Brain microvascular endothelial cell (primary cell): ENCODE data around the gene PTPRCAP.

Source experiments
- DNase-seq: peaks from one replicate; pipeline ENCODE4 v3.0.0-alpha.2; 2020
- H3K27ac ChIP-seq: fragments of 250-450 bp; sonication (Bioruptor Pico); 2 replicates; pipeline ENCODE4 v1.5.1; 2020; ENCODE audit warnings: mild to moderate bottlenecking, moderate library complexity
- H3K27me3 ChIP-seq: fragments of 250-450 bp; sonication (Bioruptor Pico); replicated peaks from 2 replicates; pipeline ENCODE4 v1.5.1; 2020; ENCODE audit warnings: mild to moderate bottlenecking
- H3K36me3 ChIP-seq: fragments of 250-450 bp; sonication (Bioruptor Pico); replicated peaks from 2 replicates; pipeline ENCODE4 v1.5.1; 2020; ENCODE audit warnings: mild to moderate bottlenecking
- H3K4me3 ChIP-seq: 2 replicates; pipeline ENCODE4 v1.5.1; 2011; ENCODE audit warnings: low read depth, mild to moderate bottlenecking, control low read depth, low read length, moderate library complexity
- in situ Hi-C: cut with HindIII; loops from 2 replicates; pipeline ENCODE4 v1.10.0; 2017; ENCODE audit warnings: low sequenced_read_pairs, low pct_ligation_motif_present
- TF ChIP-seq, protein P1 (sequence below): IDR thresholded peaks from 2 replicates; pipeline ENCODE4 v1.5.1; 2011; ENCODE audit warnings: low read depth, mild to moderate bottlenecking, moderate library complexity, low read length, control low read depth, inconsistent platforms; ENCODE audit errors: missing control alignments

PTPRCAP gene

DNA sequence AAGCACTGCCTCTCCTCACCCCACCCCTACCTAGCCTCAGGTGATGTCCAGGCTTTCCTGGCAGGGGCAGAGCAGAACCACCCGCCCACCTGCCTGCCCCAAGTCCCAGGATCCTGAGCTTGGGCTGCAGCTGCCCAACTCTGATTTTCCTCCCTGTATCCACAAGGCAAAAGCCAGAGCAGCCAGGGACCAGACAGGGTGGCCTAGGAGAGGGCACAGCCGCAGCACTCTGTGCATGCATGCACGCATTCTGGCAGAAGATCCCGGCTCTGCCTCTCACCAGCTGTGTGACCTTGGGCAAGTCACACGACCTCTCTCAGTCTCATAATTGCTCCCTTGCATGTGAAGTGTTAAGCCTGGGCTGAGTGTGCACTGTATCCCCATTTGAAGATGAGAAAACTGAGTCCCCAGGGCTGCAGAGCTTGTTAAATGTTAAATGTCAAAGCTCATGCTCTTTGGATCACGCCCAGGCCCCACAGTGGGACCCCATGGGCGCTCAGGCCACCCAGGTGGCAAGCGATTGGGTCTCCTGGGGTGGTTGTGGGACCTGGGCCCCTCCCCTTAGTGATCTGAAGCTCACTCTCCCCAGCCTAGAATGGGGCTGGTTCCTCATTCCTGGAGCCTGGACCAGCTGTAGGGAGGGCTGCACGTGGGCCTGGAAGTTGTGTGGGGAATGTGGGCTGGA lies 24.8 kb downstream of the PTPRCAP start:
- in situ Hi-C loops, result no loop called here
- TF ChIP-seq, protein P1, sequence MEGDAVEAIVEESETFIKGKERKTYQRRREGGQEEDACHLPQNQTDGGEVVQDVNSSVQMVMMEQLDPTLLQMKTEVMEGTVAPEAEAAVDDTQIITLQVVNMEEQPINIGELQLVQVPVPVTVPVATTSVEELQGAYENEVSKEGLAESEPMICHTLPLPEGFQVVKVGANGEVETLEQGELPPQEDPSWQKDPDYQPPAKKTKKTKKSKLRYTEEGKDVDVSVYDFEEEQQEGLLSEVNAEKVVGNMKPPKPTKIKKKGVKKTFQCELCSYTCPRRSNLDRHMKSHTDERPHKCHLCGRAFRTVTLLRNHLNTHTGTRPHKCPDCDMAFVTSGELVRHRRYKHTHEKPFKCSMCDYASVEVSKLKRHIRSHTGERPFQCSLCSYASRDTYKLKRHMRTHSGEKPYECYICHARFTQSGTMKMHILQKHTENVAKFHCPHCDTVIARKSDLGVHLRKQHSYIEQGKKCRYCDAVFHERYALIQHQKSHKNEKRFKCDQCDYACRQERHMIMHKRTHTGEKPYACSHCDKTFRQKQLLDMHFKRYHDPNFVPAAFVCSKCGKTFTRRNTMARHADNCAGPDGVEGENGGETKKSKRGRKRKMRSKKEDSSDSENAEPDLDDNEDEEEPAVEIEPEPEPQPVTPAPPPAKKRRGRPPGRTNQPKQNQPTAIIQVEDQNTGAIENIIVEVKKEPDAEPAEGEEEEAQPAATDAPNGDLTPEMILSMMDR, result no peak
- Histone ChIP-seq H3K27ac (no peak overlapping the region), H3K27me3 (peaks cover 15% of the 10 kb centered on the region), H3K36me3 (no peaks in the 10 kb centered on the region), H3K4me3 (no peak overlapping the region)
- no peak for DNase-seq

DNA sequence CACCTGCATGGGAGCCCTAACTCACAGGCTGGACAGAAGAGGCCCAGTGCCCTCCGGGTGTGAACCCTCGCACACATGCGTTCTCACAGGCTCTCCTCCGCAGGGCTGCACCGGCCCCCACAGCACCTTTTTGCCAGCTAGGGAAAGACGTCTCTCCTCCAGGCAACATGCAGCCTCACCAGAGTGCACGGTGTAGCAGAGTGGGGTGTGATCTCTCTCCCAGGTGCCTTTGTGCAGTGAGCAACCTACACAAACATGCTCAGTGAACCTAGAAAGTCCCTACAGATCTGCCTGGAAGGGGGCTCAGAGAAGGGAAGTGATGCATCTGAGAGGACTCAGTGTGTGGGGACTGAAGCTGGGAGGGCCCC lies 25.7 kb downstream of the PTPRCAP start:
- no peak for DNase-seq
- Histone ChIP-seq H3K27me3 (peaks cover 15% of the 10 kb centered on the region), H3K4me3 (no peak overlapping the region), H3K36me3 (no peaks in the 10 kb centered on the region), H3K27ac (no peak overlapping the region)
- TF ChIP-seq, protein P1, result no peak
- in situ Hi-C loops, result no loop called here

- no peak for DNase-seq
- in situ Hi-C loops, result no loop called here
- H3K27me3 ChIP-seq, result peaks cover 15% of the 10 kb centered on the region
- TF ChIP-seq, protein P1, result no peak
- H3K36me3 ChIP-seq, result no peaks in the 10 kb centered on the region
- H3K4me3 ChIP-seq, result no peak overlapping the region
- H3K27ac ChIP-seq, result no peak overlapping the region
Observed at GRCh38 chr11:67410984-67411784, 26.3 kb downstream of the PTPRCAP start.

- TF ChIP-seq, protein P1, result no peak
- in situ Hi-C loops, result no loop called here
- no peak overlapping the region for H3K27ac ChIP-seq
- DNase-seq, result no peak
- H3K27me3 ChIP-seq, result peaks cover 15% of the 10 kb centered on the region
- H3K36me3 ChIP-seq, result no peaks in the 10 kb centered on the region
- H3K4me3 ChIP-seq, result no peak overlapping the region
Observed at GRCh38 chr11:67410369-67410831, 27.1 kb downstream of the PTPRCAP start.

- DNase-seq, result no peak
- Histone ChIP-seq H3K4me3 (no peak overlapping the region), H3K27me3 (peaks cover 11% of the 10 kb centered on the region), H3K27ac (no peak overlapping the region), H3K36me3 (no peaks in the 10 kb centered on the region)
- in situ Hi-C loops, result no loop called here
- TF ChIP-seq, protein P1, result no peak
Observed at GRCh38 chr11:67409781-67410368, 27.6 kb downstream of the PTPRCAP start.
